ENCODE measurements around the gene IRF2BP2. TPM values are rescaled to one million over a fixed set of nuclear protein-coding genes. Genes with fewer than 3 reads are reported as not detected.

Gene IRF2BP2
- total RNA-seq, 1 experiment from 2014 or later: 78.8 TPM

- Histone ChIP-seq H3K27me3 (ENCODE audit: low read length) (no peaks in the 10 kb centered on the region), H3K36me3 (ENCODE audit: low read depth, low read length) (no peaks in the 10 kb centered on the region), H4K20me1 (ENCODE audit: low read length) (no peaks in the 10 kb centered on the region), H3K27ac (ENCODE audit: low read length) (no peak overlapping the region), H3K9me3 (ENCODE audit: low read length) (no peaks in the 10 kb centered on the region), H3K4me2 (ENCODE audit: low read length) (no peak overlapping the region), H3K4me1 (ENCODE audit: insufficient read depth, low read length) (peaks cover 22% of the 10 kb centered on the region), H3K4me3 (ENCODE audit: low read length) (no peak overlapping the region), H3F3A (ENCODE audit: low read length, unreplicated experiment) (peaks cover 5% of the 10 kb centered on the region), H3K9me2 (replicated peaks; ENCODE audit: low read length) (no peaks in the 10 kb centered on the region), H3K9ac (ENCODE audit: low read length) (no peak overlapping the region), H2AFZ (ENCODE audit: low read length) (no peak overlapping the region), H3K79me2 (ENCODE audit: low read length) (no peaks in the 10 kb centered on the region)
- ChIA-PET CTCF (no interaction called here), POLR2A (ENCODE audit: unreplicated experiment) (no interaction called here)
- no peak for ATAC-seq
- TF ChIP-seq EZH2 (IDR thresholded peaks at IDR 0.05; ENCODE audit: low read length, unreplicated experiment): no peak
- intact Hi-C loops (cut with micrococcal nuclease): no loop called here
- no TSS peak for BruUV-seq (replicated peaks)
- no peak for DNase-seq
Measured at GRCh38 chr1:234561319-234561718, 48.7 kb downstream of the IRF2BP2 start.

GRCh38 chr1:234559902-234560676 lies 49.9 kb downstream of the IRF2BP2 start:
- H3K9ac ChIP-seq (ENCODE audit: low read length): no peak overlapping the region

GRCh38 chr1:234559152-234559901 lies 50.7 kb downstream of the IRF2BP2 start:
- BruUV-seq (replicated peaks): no TSS peak
- no peaks in the 10 kb centered on the region for H3F3A ChIP-seq (ENCODE audit: low read length, unreplicated experiment)
- ChIA-PET CTCF (no interaction called here), POLR2A (ENCODE audit: unreplicated experiment) (no interaction called here)
- H3K79me2 ChIP-seq (ENCODE audit: low read length): no peaks in the 10 kb centered on the region
- H3K4me1 ChIP-seq (ENCODE audit: insufficient read depth, low read length): peaks cover 10% of the 10 kb centered on the region
- H2AFZ ChIP-seq (ENCODE audit: low read length): no peak overlapping the region
- ATAC-seq: no peak
- intact Hi-C loops (cut with micrococcal nuclease): no loop called here
- H3K9ac ChIP-seq (ENCODE audit: low read length): no peak overlapping the region
- TF ChIP-seq CTCF (conservative IDR thresholded peaks at IDR 0.05; ENCODE audit: low read depth, low read length) (no peak), EZH2 (IDR thresholded peaks at IDR 0.05; ENCODE audit: low read length, unreplicated experiment) (no peak), EZH2phosphoT487 (IDR thresholded peaks at IDR 0.05; ENCODE audit: borderline replicate concordance, low read length) (no peak)
- H3K9me2 ChIP-seq (replicated peaks; ENCODE audit: low read length): no peaks in the 10 kb centered on the region
- no peak for DNase-seq
- H3K4me3 ChIP-seq (ENCODE audit: low read length): no peak overlapping the region
- no peaks in the 10 kb centered on the region for H3K9me3 ChIP-seq (ENCODE audit: low read length)
- H3K27me3 ChIP-seq (ENCODE audit: low read length): no peaks in the 10 kb centered on the region
- H3K36me3 ChIP-seq (ENCODE audit: low read depth, low read length): no peaks in the 10 kb centered on the region
- no peaks in the 10 kb centered on the region for H4K20me1 ChIP-seq (ENCODE audit: low read length)
- H3K27ac ChIP-seq (ENCODE audit: low read length): no peak overlapping the region
- H3K4me2 ChIP-seq (ENCODE audit: low read length): no peak overlapping the region

More at GRCh38 chr1:234559902-234560676, 49.9 kb downstream of the IRF2BP2 start:
- DNase-seq: no peak
- TF ChIP-seq CTCF (conservative IDR thresholded peaks at IDR 0.05; ENCODE audit: low read depth, low read length): no peak
- no peak for TF ChIP-seq EZH2phosphoT487 (IDR thresholded peaks at IDR 0.05; ENCODE audit: borderline replicate concordance, low read length)
- TF ChIP-seq EZH2 (IDR thresholded peaks at IDR 0.05; ENCODE audit: low read length, unreplicated experiment): no peak
- POLR2A ChIA-PET (ENCODE audit: unreplicated experiment): interaction anchor here (0.6 kb wide), 1 partner anchor 23 kb away, joined by 12 read pairs; no protein-coding TSS in a partner anchor
- Histone ChIP-seq H3K27ac (ENCODE audit: low read length) (no peak overlapping the region), H3K9me2 (replicated peaks; ENCODE audit: low read length) (no peaks in the 10 kb centered on the region), H3K36me3 (ENCODE audit: low read depth, low read length) (no peaks in the 10 kb centered on the region), H3F3A (ENCODE audit: low read length, unreplicated experiment) (peaks cover 3% of the 10 kb centered on the region), H3K79me2 (ENCODE audit: low read length) (no peaks in the 10 kb centered on the region), H3K4me2 (ENCODE audit: low read length) (no peak overlapping the region), H3K4me1 (ENCODE audit: insufficient read depth, low read length) (peaks cover 15% of the 10 kb centered on the region), H3K4me3 (ENCODE audit: low read length) (no peak overlapping the region), H3K27me3 (ENCODE audit: low read length) (no peaks in the 10 kb centered on the region), H4K20me1 (ENCODE audit: low read length) (no peaks in the 10 kb centered on the region), H3K9me3 (ENCODE audit: low read length) (no peaks in the 10 kb centered on the region), H2AFZ (ENCODE audit: low read length) (no peak overlapping the region)
- intact Hi-C loops (cut with micrococcal nuclease): no loop called here
- CTCF ChIA-PET: no interaction called here
- BruUV-seq (replicated peaks): no TSS peak
- ATAC-seq: no peak

All from PC-3 (cell line).